Measurements from ENCODE around the gene LRP6.

LRP6 gene

GRCh38 chr12:12070674-12071656 is 195.9 kb downstream of the LRP6 start, which contains the start of gene BCL2L14:
Gene BCL2L14, plus strand, starts transcription at chr12:12070939. Its CDS starts 8,367 bp downstream, at chr12:12079306.
- Histone ChIP-seq H3K4me2 (ENCODE audit: low read depth, low read length, poor library complexity, severe bottlenecking) (no peak within 1 kb of the TSS), H3K9me3 (ENCODE audit: insufficient read depth, low read depth, low read length) (no peaks in the 10 kb centered on the region), H3F3A (ENCODE audit: low read depth) (no peaks in the 10 kb centered on the region), H3K36me3 (ENCODE audit: insufficient read depth, low read length) (no peaks in the 10 kb centered on the region), H3K4me1 (ENCODE audit: insufficient read depth, low read length, poor library complexity, severe bottlenecking) (no peaks in the 10 kb centered on the region), H3K9me2 (replicated peaks; ENCODE audit: low read depth, low read length) (no peaks in the 10 kb centered on the region), H2AFZ (ENCODE audit: low read length) (no peak within 1 kb of the TSS), H4K20me1 (ENCODE audit: insufficient read depth, low read length, poor library complexity, severe bottlenecking) (no peaks in the 10 kb centered on the region), H3K9ac (ENCODE audit: low read depth, low read length, poor library complexity, severe bottlenecking) (no peak within 1 kb of the TSS), H3K27me3 (ENCODE audit: insufficient read depth, low read length, poor library complexity, severe bottlenecking) (no peaks in the 10 kb centered on the region), H3K79me2 (ENCODE audit: insufficient read depth, low read length) (no peaks in the 10 kb centered on the region), H3K4me3 (ENCODE audit: low read length, poor library complexity, severe bottlenecking) (no peak within 1 kb of the TSS)
- TF ChIP-seq EZH2phosphoT487 (IDR thresholded peaks at IDR 0.05; ENCODE audit: borderline replicate concordance) (no peak), CTCF (conservative IDR thresholded peaks at IDR 0.05; ENCODE audit: low read length) (no peak)

GRCh38 chr12:12069821-12070548 is 196.9 kb downstream of the LRP6 start:
- H4K20me1 ChIP-seq (ENCODE audit: insufficient read depth, low read length, poor library complexity, severe bottlenecking), result no peaks in the 10 kb centered on the region
- H3K9ac ChIP-seq (ENCODE audit: low read depth, low read length, poor library complexity, severe bottlenecking), result no peak overlapping the region
- no peaks in the 10 kb centered on the region for H3K36me3 ChIP-seq (ENCODE audit: insufficient read depth, low read length)
- no peak overlapping the region for H3K4me3 ChIP-seq (ENCODE audit: low read length, poor library complexity, severe bottlenecking)
- no peaks in the 10 kb centered on the region for H3K4me1 ChIP-seq (ENCODE audit: insufficient read depth, low read length, poor library complexity, severe bottlenecking)
- no peaks in the 10 kb centered on the region for H3K27me3 ChIP-seq (ENCODE audit: insufficient read depth, low read length, poor library complexity, severe bottlenecking)
- TF ChIP-seq CTCF (conservative IDR thresholded peaks at IDR 0.05; ENCODE audit: low read length), result no peak
- TF ChIP-seq EZH2phosphoT487 (IDR thresholded peaks at IDR 0.05; ENCODE audit: borderline replicate concordance), result no peak
- no peak overlapping the region for H2AFZ ChIP-seq (ENCODE audit: low read length)
- no peak overlapping the region for H3K4me2 ChIP-seq (ENCODE audit: low read depth, low read length, poor library complexity, severe bottlenecking)
- H3F3A ChIP-seq (ENCODE audit: low read depth), result no peaks in the 10 kb centered on the region
- no peaks in the 10 kb centered on the region for H3K9me3 ChIP-seq (ENCODE audit: insufficient read depth, low read depth, low read length)
- H3K9me2 ChIP-seq (replicated peaks; ENCODE audit: low read depth, low read length), result no peaks in the 10 kb centered on the region
- H3K79me2 ChIP-seq (ENCODE audit: insufficient read depth, low read length), result no peaks in the 10 kb centered on the region

GRCh38 chr12:12068751-12069150 is 198.1 kb downstream of the LRP6 start:
- no peaks in the 10 kb centered on the region for H3K9me3 ChIP-seq (ENCODE audit: insufficient read depth, low read depth, low read length)
- H3K4me3 ChIP-seq (ENCODE audit: low read length, poor library complexity, severe bottlenecking), result no peak overlapping the region
- no peaks in the 10 kb centered on the region for H3F3A ChIP-seq (ENCODE audit: low read depth)
- no peaks in the 10 kb centered on the region for H3K36me3 ChIP-seq (ENCODE audit: insufficient read depth, low read length)
- H3K79me2 ChIP-seq (ENCODE audit: insufficient read depth, low read length), result no peaks in the 10 kb centered on the region
- TF ChIP-seq CTCF (conservative IDR thresholded peaks at IDR 0.05; ENCODE audit: low read length) (no peak), EZH2phosphoT487 (IDR thresholded peaks at IDR 0.05; ENCODE audit: borderline replicate concordance) (no peak)
- H3K9ac ChIP-seq (ENCODE audit: low read depth, low read length, poor library complexity, severe bottlenecking), result no peak overlapping the region
- H3K27me3 ChIP-seq (ENCODE audit: insufficient read depth, low read length, poor library complexity, severe bottlenecking), result no peaks in the 10 kb centered on the region
- no peaks in the 10 kb centered on the region for H3K9me2 ChIP-seq (replicated peaks; ENCODE audit: low read depth, low read length)
- no peaks in the 10 kb centered on the region for H4K20me1 ChIP-seq (ENCODE audit: insufficient read depth, low read length, poor library complexity, severe bottlenecking)
- H3K4me2 ChIP-seq (ENCODE audit: low read depth, low read length, poor library complexity, severe bottlenecking), result no peak overlapping the region
- H2AFZ ChIP-seq (ENCODE audit: low read length), result no peak overlapping the region
- no peaks in the 10 kb centered on the region for H3K4me1 ChIP-seq (ENCODE audit: insufficient read depth, low read length, poor library complexity, severe bottlenecking)

Data from Loucy (cell line).